A549 (cell line): ENCODE measurements around the gene ACER2. TPM values are rescaled to one million over a fixed set of nuclear protein-coding genes. Genes with fewer than 3 reads are reported as not detected.

Experiments
- ATAC-seq, 2 experiments: fragments of 200-7000 bp in 1 of 2; fragments of >200 bp in 1 of 2; cut with Nextera tagmentation in 1 of 2; cut with Tn5 transposase in 1 of 2; 3 replicates each; pipeline versions ENCODE4 v1.8.0 to v1.9.1; 2018 to 2020; ENCODE audit warnings: mild to moderate bottlenecking in 1 of 2, moderate library complexity in 1 of 2
- CTCF ChIA-PET: fragments of 300-600 bp; sonication (Branson Sonifier 250); formaldehyde crosslinking; extraction: SDS; loops from one replicate; lab custom pipeline; 2021; ENCODE audit warnings: antibody characterized with exemption, inconsistent platforms; lab: Yijun Ruan, JAX
- POLR2A ChIA-PET: fragments of 350-600 bp; formaldehyde crosslinking; extraction: SDS; loops from one replicate; lab custom pipeline; 2021; ENCODE audit warnings: antibody characterized with exemption, inconsistent platforms; lab: Yijun Ruan, JAX
- DNase-seq, 2 experiments: peaks; one replicate each; pipeline versions ENCODE4 v3.0.0 to v3.0.0-alpha.2; 2011 to 2016; ENCODE audit warnings: low read depth in 1 of 2, low spot score in 1 of 2
- FAIRE-seq: peaks from 2 replicates; lab custom pipeline; 2011; peaks lifted over from hg19 to GRCh38; lab: Jason Lieb, UNC
- H3K27ac ChIP-seq, 2 experiments: fragments of >200 bp; sonication (Bioruptor Twin); formaldehyde crosslinking; 3 replicates each; pipeline ENCODE4 v1.5.1; 2016 to 2017
- H3K4me1 ChIP-seq: fragments of >200 bp; sonication (Bioruptor Twin); formaldehyde crosslinking; 3 replicates; pipeline ENCODE4 v1.6.1; 2016
- H3K4me2 ChIP-seq: fragments of >200 bp; sonication (Bioruptor Twin); formaldehyde crosslinking; 3 replicates; pipeline ENCODE4 v1.6.1; 2016
- H3K4me3 ChIP-seq: fragments of >200 bp; sonication (Bioruptor Twin); formaldehyde crosslinking; 3 replicates; pipeline ENCODE4 v1.5.1; 2016
- H3K9me3 ChIP-seq: fragments of >200 bp; sonication (Bioruptor Twin); formaldehyde crosslinking; 3 replicates; pipeline ENCODE4 v1.6.1; 2016
- BHLHE40 ChIP-seq: IDR thresholded peaks from 2 replicates; pipeline ENCODE4 v1.6.1; 2012; ENCODE audit warnings: low read depth, low read length, inconsistent platforms
- CHD2 ChIP-seq: fragments of 150-350 bp; IDR thresholded peaks from 2 replicates; pipeline ENCODE4 v1.6.1; 2014; ENCODE audit warnings: low read length; ENCODE audit not compliant: partially characterized antibody
- EP300 ChIP-seq, 2 experiments: fragments of >200 bp; sonication (Bioruptor Twin); formaldehyde crosslinking; IDR thresholded peaks; 2 replicates in 1 of 2; 3 replicates in 1 of 2; pipeline ENCODE4 v1.6.1; 2016 to 2017
- FOSL2 ChIP-seq, 2 experiments: fragments of 450-650 bp in 1 of 2; fragments of >200 bp in 1 of 2; sonication (Bioruptor Twin) in 1 of 2; formaldehyde crosslinking; IDR thresholded peaks; 2 replicates each; pipeline versions ENCODE4 v1.5.0 to v1.6.1; 2016 to 2020; ENCODE audit warnings: mild to moderate bottlenecking in 1 of 2, moderate library complexity in 1 of 2
- FOXS1 ChIP-seq: fragments of 250-450 bp; sonication (Bioruptor Pico); IDR thresholded peaks from 2 replicates; pipeline ENCODE4 v1.5.0; 2020; ENCODE audit warnings: mild to moderate bottlenecking, moderate library complexity
- JUNB ChIP-seq: fragments of >200 bp; sonication (Bioruptor Twin); formaldehyde crosslinking; IDR thresholded peaks from 2 replicates; pipeline ENCODE4 v1.6.1; 2016
- KDM5A ChIP-seq: fragments of 200-600 bp; sonication (generic); IDR thresholded peaks from 2 replicates; pipeline ENCODE4 v1.6.1; 2016; ENCODE audit warnings: antibody characterized with exemption, mild to moderate bottlenecking
- MYC ChIP-seq: IDR thresholded peaks from 2 replicates; pipeline ENCODE4 v1.6.1; 2012; ENCODE audit warnings: mild to moderate bottlenecking, inconsistent platforms, low read length, improper control_type of control experiment, borderline replicate concordance
- RAD21 ChIP-seq, 2 experiments: fragments of >200 bp in 1 of 2; sonication (Bioruptor Twin) in 1 of 2; formaldehyde crosslinking in 1 of 2; IDR thresholded peaks in 1 of 2; conservative IDR thresholded peaks in 1 of 2; 2 replicates in 1 of 2; 3 replicates in 1 of 2; pipeline ENCODE4 v1.6.1; 2012 to 2018; ENCODE audit warnings: inconsistent platforms in 1 of 2
- RARB ChIP-seq: fragments of 250-450 bp; sonication (Bioruptor Pico); IDR thresholded peaks from 2 replicates; pipeline ENCODE4 v1.8.0; 2021; ENCODE audit warnings: mild to moderate bottlenecking, moderate library complexity
- SMC3 ChIP-seq: fragments of >200 bp; sonication (Bioruptor Twin); formaldehyde crosslinking; IDR thresholded peaks from 3 replicates; pipeline ENCODE4 v1.6.1; 2018; ENCODE audit warnings: inconsistent platforms
- ZC3H11A ChIP-seq: fragments of 450-650 bp; IDR thresholded peaks from 2 replicates; pipeline ENCODE4 v1.6.1; 2014; ENCODE audit warnings: antibody characterized with exemption, mild to moderate bottlenecking
- WGBS: methylation state at CpG from one replicate; pipeline ENCODE4 v1.1.6; 2017; ENCODE audit errors: missing lambda C conversion rate; 5-methylcytosine and 5-hydroxymethylcytosine counted together
- polyA plus RNA-seq, 4 experiments: library from polyadenylated mRNA; depleted of rRNA in 3 of 4; stranded (reverse); fragments of >200 nt; fragmentation: RNase III in 1 of 4; extraction: RNeasy Plus Mini Kit Qiagen cat#74134 plus additional on column Dnase treatment in 1 of 4; gene quantifications; 2 replicates in 3 of 4; 3 replicates in 1 of 4; pipeline ENCODE4 v1.2.3, GENCODE V29; 2011 to 2017
- TF ChIP-seq, protein P1 (sequence below): IDR thresholded peaks from 2 replicates; pipeline ENCODE4 v1.6.1; 2012; ENCODE audit warnings: low read depth, borderline replicate concordance
- TF ChIP-seq, protein P2 (sequence below): fragments of 250-450 bp; sonication (Bioruptor Pico); IDR thresholded peaks from 2 replicates; pipeline ENCODE4 v1.5.0; 2020; ENCODE audit warnings: low read depth, mild to moderate bottlenecking, moderate library complexity
- TF ChIP-seq, protein P3 (sequence below): fragments of 250-450 bp; sonication (Bioruptor Pico); IDR thresholded peaks from 2 replicates; pipeline ENCODE4 v1.5.0; 2021; ENCODE audit warnings: mild to moderate bottlenecking, moderate library complexity, borderline replicate concordance
- TF ChIP-seq, protein P4 (sequence below): fragments of >200 bp; sonication (Bioruptor Twin); formaldehyde crosslinking; IDR thresholded peaks from 3 replicates; pipeline ENCODE4 v1.5.1; 2016

The ACER2 gene
- polyA plus RNA-seq, 2 of the 4 experiments (the other 2 are of a cell fraction): 1.1 to 3.7 TPM

DNA sequence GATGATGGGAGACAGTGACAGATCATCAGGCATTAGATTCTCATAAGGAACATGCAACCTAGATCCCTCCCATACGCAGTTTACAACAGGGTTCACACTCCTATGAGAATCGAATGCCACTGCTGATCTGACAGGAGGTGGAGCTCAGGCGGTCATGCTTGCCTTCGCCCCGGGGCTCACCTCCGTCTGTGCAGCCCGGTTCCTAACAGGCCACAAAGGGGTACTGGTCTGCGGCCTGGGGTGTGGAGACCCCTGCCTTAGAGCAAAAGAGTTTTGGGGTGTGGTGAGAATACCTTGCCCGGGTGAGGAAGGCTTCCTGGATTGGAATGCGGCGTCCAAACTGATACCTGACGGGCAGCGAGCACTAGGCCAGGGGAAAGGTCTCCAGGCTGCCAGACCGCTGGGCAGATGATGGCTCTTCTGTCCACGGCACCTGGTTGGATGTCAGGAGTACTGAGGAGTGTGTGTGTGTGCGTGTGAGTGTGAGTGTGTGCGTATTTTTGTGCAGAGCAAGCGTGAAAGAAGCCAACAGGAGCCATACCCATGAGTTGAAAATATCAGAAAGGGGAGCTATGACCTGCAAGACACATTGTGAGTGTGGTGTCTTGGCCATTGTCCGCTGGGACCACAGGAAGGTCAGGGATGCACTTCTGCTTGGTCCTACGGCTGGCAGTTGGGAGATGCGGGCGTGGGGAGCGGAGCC lies 55.4 kb downstream of the ACER2 start:
- H3K4me2 ChIP-seq: peak overlapping the region; percentile 76
- TF ChIP-seq FOSL2 (IDR thresholded peaks at IDR 0.05): no peak
- no peak for TF ChIP-seq FOSL2 (CRISPR knock-in tag; IDR thresholded peaks at IDR 0.05)
- TF ChIP-seq, protein P1, sequence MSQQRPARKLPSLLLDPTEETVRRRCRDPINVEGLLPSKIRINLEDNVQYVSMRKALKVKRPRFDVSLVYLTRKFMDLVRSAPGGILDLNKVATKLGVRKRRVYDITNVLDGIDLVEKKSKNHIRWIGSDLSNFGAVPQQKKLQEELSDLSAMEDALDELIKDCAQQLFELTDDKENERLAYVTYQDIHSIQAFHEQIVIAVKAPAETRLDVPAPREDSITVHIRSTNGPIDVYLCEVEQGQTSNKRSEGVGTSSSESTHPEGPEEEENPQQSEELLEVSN: no peak
- no peak for TF ChIP-seq CHD2
- no peak for TF ChIP-seq BHLHE40
- TF ChIP-seq, protein P2, sequence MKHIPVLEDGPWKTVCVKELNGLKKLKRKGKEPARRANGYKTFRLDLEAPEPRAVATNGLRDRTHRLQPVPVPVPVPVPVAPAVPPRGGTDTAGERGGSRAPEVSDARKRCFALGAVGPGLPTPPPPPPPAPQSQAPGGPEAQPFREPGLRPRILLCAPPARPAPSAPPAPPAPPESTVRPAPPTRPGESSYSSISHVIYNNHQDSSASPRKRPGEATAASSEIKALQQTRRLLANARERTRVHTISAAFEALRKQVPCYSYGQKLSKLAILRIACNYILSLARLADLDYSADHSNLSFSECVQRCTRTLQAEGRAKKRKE: no peak
- no peak for TF ChIP-seq ZC3H11A
- TF ChIP-seq, protein P3, sequence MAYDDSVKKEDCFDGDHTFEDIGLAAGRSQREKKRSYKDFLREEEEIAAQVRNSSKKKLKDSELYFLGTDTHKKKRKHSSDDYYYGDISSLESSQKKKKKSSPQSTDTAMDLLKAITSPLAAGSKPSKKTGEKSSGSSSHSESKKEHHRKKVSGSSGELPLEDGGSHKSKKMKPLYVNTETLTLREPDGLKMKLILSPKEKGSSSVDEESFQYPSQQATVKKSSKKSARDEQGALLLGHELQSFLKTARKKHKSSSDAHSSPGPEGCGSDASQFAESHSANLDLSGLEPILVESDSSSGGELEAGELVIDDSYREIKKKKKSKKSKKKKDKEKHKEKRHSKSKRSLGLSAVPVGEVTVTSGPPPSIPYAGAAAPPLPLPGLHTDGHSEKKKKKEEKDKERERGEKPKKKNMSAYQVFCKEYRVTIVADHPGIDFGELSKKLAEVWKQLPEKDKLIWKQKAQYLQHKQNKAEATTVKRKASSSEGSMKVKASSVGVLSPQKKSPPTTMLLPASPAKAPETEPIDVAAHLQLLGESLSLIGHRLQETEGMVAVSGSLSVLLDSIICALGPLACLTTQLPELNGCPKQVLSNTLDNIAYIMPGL: no peak
- TF ChIP-seq FOXS1 (CRISPR knock-in tag): no peak
- TF ChIP-seq KDM5A: no peak
- no peak for TF ChIP-seq MYC
- no peak for TF ChIP-seq RARB (CRISPR knock-in tag)
- TF ChIP-seq EP300 (IDR thresholded peaks at IDR 0.05): no peak

DNA sequence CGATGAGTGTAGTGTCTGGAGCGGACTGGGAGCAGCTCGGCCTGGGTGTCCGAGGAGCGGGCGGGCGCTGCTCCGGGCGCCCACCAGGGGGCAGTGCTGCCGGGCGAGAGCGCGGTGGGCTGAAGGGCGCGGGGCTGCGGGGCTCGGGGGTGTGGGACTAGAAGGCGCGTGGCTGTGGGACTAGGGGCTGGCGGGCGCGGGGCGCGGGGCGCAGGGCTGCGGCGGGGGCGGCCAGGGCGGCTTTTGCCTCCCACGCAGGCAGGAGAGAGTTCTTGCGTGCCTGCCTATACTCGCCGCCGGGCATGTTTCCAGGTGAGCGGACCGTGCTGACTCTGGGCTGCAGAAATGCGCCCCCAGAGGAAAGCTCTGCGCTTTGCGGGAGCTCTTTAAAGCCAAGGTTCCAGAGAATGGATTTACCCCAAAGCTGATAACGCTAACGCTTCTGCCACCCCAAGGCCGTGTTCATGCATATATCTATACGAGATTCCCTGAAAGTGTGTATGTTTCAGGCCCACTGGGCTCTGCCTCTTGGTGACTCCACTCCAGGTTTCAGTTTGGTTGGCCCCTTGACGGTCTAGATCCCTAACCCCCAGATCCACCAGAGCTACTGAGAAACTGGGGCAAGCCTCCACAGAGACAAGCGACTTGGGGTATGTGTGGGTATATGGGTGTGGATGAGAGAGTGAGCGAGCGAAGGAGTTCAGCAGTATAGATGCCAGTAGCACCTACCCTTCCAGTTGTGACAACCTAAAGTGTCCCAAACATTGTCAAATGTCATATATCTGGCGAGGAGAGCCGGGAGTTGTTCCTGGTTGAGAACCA lies 56.2 kb downstream of the ACER2 start:
- FAIRE-seq (peak; percentile 65), ATAC-seq (peak; percentile 91 to 97), DNase-seq (peak; percentile 79 to 92)
- H3K4me1 ChIP-seq: no peaks in the 10 kb centered on the region
- ChIA-PET CTCF (interaction anchor here (0.6 to 6.1 kb wide), 61 partner anchors 8 to 1645 kb away, joined by 3 to 86 read pairs (median 4); partner anchors contain the start of genes ACER2, DENND4C and RRAGA), POLR2A (interaction anchor here (0.8 kb wide), 1 partner anchor 85 kb away, joined by 4 read pairs; the partner anchor contains the start of gene RPS6)
- H3K27ac ChIP-seq: peak overlapping the region; percentile 68 to 95
- TF ChIP-seq SMC3 (peak; percentile 66), JUNB (no peak), RAD21 (conservative IDR thresholded peaks at IDR 0.05 in 1 of 2, IDR thresholded peaks at IDR 0.05 in 1 of 2) (peak; percentile 25 to 57; a peak in 4 of 5 replicates)
- TF ChIP-seq, protein P4, sequence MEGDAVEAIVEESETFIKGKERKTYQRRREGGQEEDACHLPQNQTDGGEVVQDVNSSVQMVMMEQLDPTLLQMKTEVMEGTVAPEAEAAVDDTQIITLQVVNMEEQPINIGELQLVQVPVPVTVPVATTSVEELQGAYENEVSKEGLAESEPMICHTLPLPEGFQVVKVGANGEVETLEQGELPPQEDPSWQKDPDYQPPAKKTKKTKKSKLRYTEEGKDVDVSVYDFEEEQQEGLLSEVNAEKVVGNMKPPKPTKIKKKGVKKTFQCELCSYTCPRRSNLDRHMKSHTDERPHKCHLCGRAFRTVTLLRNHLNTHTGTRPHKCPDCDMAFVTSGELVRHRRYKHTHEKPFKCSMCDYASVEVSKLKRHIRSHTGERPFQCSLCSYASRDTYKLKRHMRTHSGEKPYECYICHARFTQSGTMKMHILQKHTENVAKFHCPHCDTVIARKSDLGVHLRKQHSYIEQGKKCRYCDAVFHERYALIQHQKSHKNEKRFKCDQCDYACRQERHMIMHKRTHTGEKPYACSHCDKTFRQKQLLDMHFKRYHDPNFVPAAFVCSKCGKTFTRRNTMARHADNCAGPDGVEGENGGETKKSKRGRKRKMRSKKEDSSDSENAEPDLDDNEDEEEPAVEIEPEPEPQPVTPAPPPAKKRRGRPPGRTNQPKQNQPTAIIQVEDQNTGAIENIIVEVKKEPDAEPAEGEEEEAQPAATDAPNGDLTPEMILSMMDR: peak; percentile 90
- H3K9me3 ChIP-seq: no peaks in the 10 kb centered on the region
- peak overlapping the region; percentile 48 for H3K4me3 ChIP-seq
- H3K4me2 ChIP-seq: peak overlapping the region; percentile 76
- WGBS: 28% methylated on average over 21 of the region's 49 CpGs

More for the DNA sequence above, 55.4 kb downstream of the ACER2 start:
- CTCF ChIA-PET: interaction anchor here (0.6 to 6.1 kb wide), 40 partner anchors 8 to 1646 kb away, joined by 3 to 86 read pairs (median 5); partner anchors contain the start of genes ACER2, DENND4C and RRAGA
- POLR2A ChIA-PET: no interaction called here
- ATAC-seq (no peak; a peak in 2 of 6 replicates), DNase-seq (no peak), FAIRE-seq (no peak)
- Histone ChIP-seq H3K4me3 (peak overlapping the region; percentile 48), H3K27ac (peak overlapping the region; percentile 68 to 95; a peak in 4 of 6 replicates), H3K4me1 (no peaks in the 10 kb centered on the region), H3K9me3 (no peaks in the 10 kb centered on the region)
- WGBS: 62% methylated on average over 23 of the region's 23 CpGs
